Epithelial cell of prostate (primary cell): Measurements from ENCODE around the gene OR10H5.
"Not testable (repeated sequence)": the region's sequence is repeated elsewhere in the genome, so short reads cannot be mapped to it uniquely, and the experiment has no call there.

Experiments
- DNase-seq: peaks from one replicate; pipeline ENCODE4 v3.0.0-alpha.2; 2011; ENCODE audit warnings: low read depth, low spot score
- H3K27ac ChIP-seq: fragments of 450-650 bp; 2 replicates; pipeline ENCODE4 v1.5.1; 2017; ENCODE audit warnings: mild to moderate bottlenecking

The OR10H5 gene

GRCh38 chr19:15787611-15788155 is at the start of gene OR10H5:
Gene OR10H5 (plus strand): TSS chr19:15787661. CDS start chr19:15794049, 6,388 bp downstream.
- no peak within 1 kb of the TSS for H3K27ac ChIP-seq
- DNase-seq = no peak

GRCh38 chr19:15737722-15738121 is 49.7 kb upstream of the OR10H5 start, which contains the start of gene OR10H3:
Gene OR10H3 (plus strand): TSS chr19:15737985. CDS start chr19:15741393, 3,408 bp downstream.
- no peak for DNase-seq
- H3K27ac ChIP-seq = no peak within 1 kb of the TSS

- no peak for DNase-seq
- H3K27ac ChIP-seq = no peak overlapping the region
Measured at GRCh38 chr19:15740785-15741184, 46.7 kb upstream of the OR10H5 start.

- DNase-seq = no peak
Measured at GRCh38 chr19:15748239-15748638, 39.2 kb upstream of the OR10H5 start.

GRCh38 chr19:15758379-15758778 is 29.1 kb upstream of the OR10H5 start:
- H3K27ac ChIP-seq = no peak overlapping the region
- no peak for DNase-seq

More at GRCh38 chr19:15748239-15748638, 39.2 kb upstream of the OR10H5 start:
- no peak overlapping the region for H3K27ac ChIP-seq

GRCh38 chr19:15759962-15760565 is 27.4 kb upstream of the OR10H5 start:
- no peak overlapping the region for H3K27ac ChIP-seq
- DNase-seq = no peak

GRCh38 chr19:15769586-15769985 is 17.9 kb upstream of the OR10H5 start:
- no peak for DNase-seq
- no peak overlapping the region for H3K27ac ChIP-seq

GRCh38 chr19:15774159-15774558 is 13.3 kb upstream of the OR10H5 start:
- not testable (repeated sequence) for H3K27ac ChIP-seq, DNase-seq

GRCh38 chr19:15775249-15775648 is 12.2 kb upstream of the OR10H5 start:
- no peak for DNase-seq
- no peak overlapping the region for H3K27ac ChIP-seq

- no peak for DNase-seq
- H3K27ac ChIP-seq = no peak overlapping the region
Measured at GRCh38 chr19:15776264-15776663, 11.2 kb upstream of the OR10H5 start.

GRCh38 chr19:15776991-15777970 is 10.2 kb upstream of the OR10H5 start:
- H3K27ac ChIP-seq = no peak overlapping the region
- no peak for DNase-seq

GRCh38 chr19:15779756-15780476 is 7.5 kb upstream of the OR10H5 start:
- DNase-seq = no peak
- H3K27ac ChIP-seq = no peak overlapping the region

GRCh38 chr19:15780610-15781418 is 6.6 kb upstream of the OR10H5 start:
- DNase-seq = no peak
- no peak overlapping the region for H3K27ac ChIP-seq

GRCh38 chr19:15781661-15782060 is 5.8 kb upstream of the OR10H5 start:
- no peak for DNase-seq
- no peak overlapping the region for H3K27ac ChIP-seq

- no peak overlapping the region for H3K27ac ChIP-seq
- no peak for DNase-seq
Measured at GRCh38 chr19:15782211-15782610, 5.2 kb upstream of the OR10H5 start.

- H3K27ac ChIP-seq, DNase-seq: not testable (repeated sequence)
Measured at GRCh38 chr19:15782896-15783295, 4.6 kb upstream of the OR10H5 start.

- H3K27ac ChIP-seq = no peak overlapping the region
- DNase-seq = no peak
Measured at GRCh38 chr19:15788594-15789270, 1.3 kb downstream of the OR10H5 start.

GRCh38 chr19:15790096-15790495 is 2.6 kb downstream of the OR10H5 start:
- DNase-seq = no peak
- H3K27ac ChIP-seq = no peak overlapping the region

- DNase-seq, H3K27ac ChIP-seq: not testable (repeated sequence)
Measured at GRCh38 chr19:15794279-15794678, 6.8 kb downstream of the OR10H5 start.
